DOHH2 (cell line): ENCODE results near the gene MYH16.

Experiments used
- H3F3A ChIP-seq: fragments of 200-600 bp; sonication (generic), shearing (Covaris generic); 2 replicates; pipeline ENCODE4 v1.6.0; 2016; ENCODE audit warnings: antibody characterized with exemption, mild to moderate bottlenecking; ENCODE audit not compliant: control insufficient read depth, insufficient read depth
- H3K27ac ChIP-seq: fragments of 200-600 bp; sonication (generic); 2 replicates; pipeline ENCODE4 v1.5.1; 2014; ENCODE audit warnings: low read depth, mild to moderate bottlenecking, low read length, moderate library complexity
- H3K27me3 ChIP-seq: fragments of 200-600 bp; sonication (generic); 2 replicates; pipeline ENCODE4 v1.6.1; 2014; ENCODE audit warnings: mild to moderate bottlenecking, low read length, mixed read lengths; ENCODE audit not compliant: control insufficient read depth
- H3K36me3 ChIP-seq: fragments of 200-600 bp; sonication (generic); 2 replicates; pipeline ENCODE4 v1.6.1; 2014; ENCODE audit warnings: mild to moderate bottlenecking, low read length, moderate library complexity, mixed read lengths; ENCODE audit not compliant: control insufficient read depth
- H3K4me1 ChIP-seq: fragments of 200-600 bp; sonication (generic); 2 replicates; pipeline ENCODE4 v1.6.1; 2014; ENCODE audit warnings: mild to moderate bottlenecking, low read length, mixed read lengths; ENCODE audit not compliant: control insufficient read depth
- H3K4me2 ChIP-seq: fragments of 200-600 bp; sonication (generic); 2 replicates; pipeline ENCODE4 v1.6.0; 2014; ENCODE audit warnings: mild to moderate bottlenecking, low read length, moderate library complexity
- H3K4me3 ChIP-seq: fragments of 200-600 bp; sonication (generic); 2 replicates; pipeline ENCODE4 v1.5.1; 2014; ENCODE audit warnings: mild to moderate bottlenecking, low read length, mixed read lengths
- H3K79me2 ChIP-seq: fragments of 200-600 bp; sonication (generic); 2 replicates; pipeline ENCODE4 v1.6.1; 2014; ENCODE audit warnings: mild to moderate bottlenecking, low read length, mixed read lengths; ENCODE audit not compliant: control insufficient read depth
- H3K9me2 ChIP-seq: fragments of 200-600 bp; sonication (generic); replicated peaks from 2 replicates; pipeline ENCODE4 v1.6.1; 2014; ENCODE audit warnings: mild to moderate bottlenecking, low read length, mixed read lengths; ENCODE audit not compliant: control insufficient read depth
- H3K9me3 ChIP-seq: fragments of 200-600 bp; sonication (generic); 2 replicates; pipeline ENCODE4 v1.6.1; 2014; ENCODE audit warnings: antibody characterized with exemption, low read length, mixed read lengths; ENCODE audit not compliant: control insufficient read depth, insufficient read depth
- H4K20me1 ChIP-seq: fragments of 200-600 bp; sonication (generic); 2 replicates; pipeline ENCODE4 v1.6.0; 2014; ENCODE audit warnings: low read depth, mild to moderate bottlenecking, antibody characterized with exemption, low read length, moderate library complexity; ENCODE audit not compliant: control insufficient read depth, insufficient read depth
- EZH2phosphoT487 ChIP-seq: fragments of 200-600 bp; sonication (generic); IDR thresholded peaks from 2 replicates; pipeline ENCODE4 v1.6.1; 2017; ENCODE audit warnings: borderline replicate concordance, mild to moderate bottlenecking, antibody characterized with exemption, low read length, moderate library complexity, mixed read lengths
- TF ChIP-seq, protein P1 (sequence below): fragments of 200-600 bp; sonication (generic); IDR thresholded peaks from one replicate; pipeline ENCODE4 v1.5.1; 2014; ENCODE audit warnings: antibody characterized with exemption, mild to moderate bottlenecking, low read depth, low read length; ENCODE audit not compliant: poor library complexity, severe bottlenecking

MYH16 gene

DNA sequence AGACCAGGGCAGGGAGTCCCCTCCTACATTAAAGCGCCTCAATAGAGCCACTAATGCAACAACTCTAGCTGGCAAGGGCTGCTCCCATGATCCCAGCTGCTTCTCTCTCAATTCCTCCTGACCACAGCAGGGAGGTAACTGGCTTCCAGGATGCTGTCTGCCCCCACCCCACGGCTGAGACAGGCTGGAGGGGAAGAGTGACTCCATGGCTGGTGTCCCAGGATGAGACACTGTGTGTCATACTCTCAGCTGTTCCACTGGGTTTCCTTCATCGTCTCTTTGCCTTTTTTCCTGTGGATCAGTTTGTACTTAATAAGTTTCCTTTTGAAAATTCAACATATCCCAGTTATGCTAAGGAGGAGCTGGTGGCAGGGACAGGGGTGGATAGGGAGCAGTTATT is 27.7 kb upstream of the MYH16 start:
- Histone ChIP-seq H3K9me2 (no peaks in the 10 kb centered on the region), H3K4me2 (no peak overlapping the region)

DNA sequence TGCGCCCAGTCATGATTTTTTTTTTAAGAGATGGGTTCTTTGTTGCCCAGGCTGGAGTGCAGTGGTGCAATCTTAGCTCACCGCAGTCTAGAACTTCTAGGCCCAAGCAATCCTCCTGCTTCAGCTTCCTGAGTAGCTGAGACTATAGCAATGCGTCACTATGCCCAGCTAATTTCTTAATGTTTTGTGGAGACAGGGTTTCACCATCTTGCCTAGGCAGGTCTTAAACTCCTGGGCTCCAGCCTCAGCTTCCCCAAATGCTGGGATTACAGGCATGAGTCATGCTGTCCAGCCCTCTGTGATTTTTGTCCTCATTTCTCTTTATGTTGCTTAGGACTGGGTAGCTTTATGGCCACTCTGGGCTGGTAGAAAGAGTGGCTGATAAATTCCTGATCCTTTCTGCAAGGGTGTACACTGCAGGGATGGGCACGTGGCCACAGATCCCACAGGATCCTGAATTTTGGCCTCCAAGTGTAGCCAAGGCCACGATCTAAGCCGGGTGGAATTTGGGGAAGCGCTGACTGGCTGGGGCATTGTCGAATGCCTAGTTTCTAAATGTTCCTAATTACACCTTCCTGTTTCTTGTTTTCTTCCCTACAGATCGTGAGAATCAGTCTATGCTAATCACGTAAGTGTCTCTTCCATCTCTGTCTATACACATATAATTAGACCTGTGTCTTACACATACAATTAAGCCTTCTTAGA is 24.1 kb upstream of the MYH16 start:
- Histone ChIP-seq H3K4me2 (no peak overlapping the region), H3K4me3 (no peak overlapping the region), H4K20me1 (no peaks in the 10 kb centered on the region), H3F3A (no peaks in the 10 kb centered on the region), H3K9me2 (no peaks in the 10 kb centered on the region), H3K9me3 (no peaks in the 10 kb centered on the region), H3K27me3 (no peaks in the 10 kb centered on the region; the same call in 1 of the 2 replicates), H3K4me1 (no peaks in the 10 kb centered on the region), H3K27ac (no peak overlapping the region), H3K36me3 (no peaks in the 10 kb centered on the region), H3K79me2 (no peaks in the 10 kb centered on the region)
- TF ChIP-seq EZH2phosphoT487 = no peak
- TF ChIP-seq, protein P1, sequence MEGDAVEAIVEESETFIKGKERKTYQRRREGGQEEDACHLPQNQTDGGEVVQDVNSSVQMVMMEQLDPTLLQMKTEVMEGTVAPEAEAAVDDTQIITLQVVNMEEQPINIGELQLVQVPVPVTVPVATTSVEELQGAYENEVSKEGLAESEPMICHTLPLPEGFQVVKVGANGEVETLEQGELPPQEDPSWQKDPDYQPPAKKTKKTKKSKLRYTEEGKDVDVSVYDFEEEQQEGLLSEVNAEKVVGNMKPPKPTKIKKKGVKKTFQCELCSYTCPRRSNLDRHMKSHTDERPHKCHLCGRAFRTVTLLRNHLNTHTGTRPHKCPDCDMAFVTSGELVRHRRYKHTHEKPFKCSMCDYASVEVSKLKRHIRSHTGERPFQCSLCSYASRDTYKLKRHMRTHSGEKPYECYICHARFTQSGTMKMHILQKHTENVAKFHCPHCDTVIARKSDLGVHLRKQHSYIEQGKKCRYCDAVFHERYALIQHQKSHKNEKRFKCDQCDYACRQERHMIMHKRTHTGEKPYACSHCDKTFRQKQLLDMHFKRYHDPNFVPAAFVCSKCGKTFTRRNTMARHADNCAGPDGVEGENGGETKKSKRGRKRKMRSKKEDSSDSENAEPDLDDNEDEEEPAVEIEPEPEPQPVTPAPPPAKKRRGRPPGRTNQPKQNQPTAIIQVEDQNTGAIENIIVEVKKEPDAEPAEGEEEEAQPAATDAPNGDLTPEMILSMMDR = no peak

More for the DNA sequence above, 27.7 kb upstream of the MYH16 start:
- no peak overlapping the region for H3K27ac ChIP-seq
- H3K79me2 ChIP-seq = no peaks in the 10 kb centered on the region
- no peak overlapping the region for H3K4me3 ChIP-seq
- H3K36me3 ChIP-seq = no peaks in the 10 kb centered on the region
- H3F3A ChIP-seq = no peaks in the 10 kb centered on the region
- no peaks in the 10 kb centered on the region for H3K4me1 ChIP-seq
- H3K27me3 ChIP-seq = no peaks in the 10 kb centered on the region; the same call in 1 of the 2 replicates
- H4K20me1 ChIP-seq = no peaks in the 10 kb centered on the region
- TF ChIP-seq EZH2phosphoT487 = no peak
- TF ChIP-seq, protein P1 = no peak
- H3K9me3 ChIP-seq = no peaks in the 10 kb centered on the region

DNA sequence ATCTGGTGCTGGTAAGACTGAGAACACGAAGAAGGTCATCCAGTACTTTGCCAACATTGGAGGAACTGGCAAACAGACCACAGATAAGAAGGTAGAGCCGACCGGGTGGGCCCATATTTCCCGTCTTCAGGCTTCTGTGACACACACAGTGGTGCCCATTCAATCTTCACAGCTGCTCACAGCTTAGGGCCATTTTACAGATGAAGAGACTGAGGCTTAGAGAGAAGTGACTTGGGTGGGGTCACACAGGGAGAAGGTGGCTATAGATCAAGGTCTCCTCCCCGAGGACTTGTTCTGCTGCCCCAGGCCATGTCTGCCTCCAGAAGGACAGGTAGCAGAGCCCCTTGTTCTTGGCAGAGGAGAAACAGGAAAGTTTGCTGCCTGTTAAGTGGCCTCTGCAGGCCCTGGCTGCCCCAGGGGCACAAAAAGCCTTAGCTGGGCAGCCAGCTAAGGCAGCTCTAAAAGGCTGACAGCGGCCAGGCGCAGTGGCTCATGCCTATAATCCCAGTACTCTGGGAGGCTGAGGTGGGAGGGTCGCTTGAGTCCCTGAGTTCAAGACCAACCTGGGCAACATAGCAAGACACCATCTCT is 22.6 kb upstream of the MYH16 start:
- no peaks in the 10 kb centered on the region; the same call in 1 of the 2 replicates for H3K27me3 ChIP-seq
- no peaks in the 10 kb centered on the region for H3K4me1 ChIP-seq
- H3F3A ChIP-seq = no peaks in the 10 kb centered on the region
- no peak overlapping the region for H3K27ac ChIP-seq
- H3K9me2 ChIP-seq = no peaks in the 10 kb centered on the region
- no peaks in the 10 kb centered on the region for H3K9me3 ChIP-seq
- TF ChIP-seq, protein P1 = no peak
- no peak for TF ChIP-seq EZH2phosphoT487
- no peak overlapping the region for H3K4me2 ChIP-seq
- H3K36me3 ChIP-seq = no peaks in the 10 kb centered on the region
- no peak overlapping the region for H3K4me3 ChIP-seq
- H4K20me1 ChIP-seq = no peaks in the 10 kb centered on the region
- H3K79me2 ChIP-seq = no peaks in the 10 kb centered on the region
